PFSK-1 (cell line): ENCODE results near the gene IL4.

Experiments used
- FOXP2 ChIP-seq: optimal IDR thresholded peaks from 2 replicates; pipeline ENCODE3; 2011; ENCODE audit warnings: borderline replicate concordance, control low read depth, inconsistent platforms; ENCODE audit not compliant: insufficient read depth; ENCODE audit errors: extremely low read length, extremely low read depth
- POLR2AphosphoS5 ChIP-seq: IDR thresholded peaks from 2 replicates; pipeline ENCODE4 v1.6.1; 2012; ENCODE audit warnings: low read depth, mild to moderate bottlenecking, control low read depth, low read length, moderate library complexity
- SIN3A ChIP-seq: IDR thresholded peaks from 2 replicates; pipeline ENCODE4 v1.6.1; 2012; ENCODE audit warnings: mild to moderate bottlenecking, low read length, moderate library complexity, borderline replicate concordance; ENCODE audit not compliant: insufficient read depth
- TAF1 ChIP-seq: IDR thresholded peaks from 2 replicates; pipeline ENCODE4 v1.6.1; 2012; ENCODE audit warnings: low read length, control low read depth, borderline replicate concordance; ENCODE audit not compliant: insufficient read depth
- TF ChIP-seq, protein P1 (sequence below), 2 experiments: IDR thresholded peaks; 2 replicates each; pipeline versions ENCODE4 v1.6.1 to v1.8.0; 2011 to 2012; ENCODE audit warnings: low read depth in 2 of 2, low read length in 2 of 2, control low read depth in 1 of 2, inconsistent platforms in 1 of 2, mild to moderate bottlenecking in 1 of 2, moderate library complexity in 1 of 2; ENCODE audit not compliant: insufficient read depth in 1 of 2

IL4 gene

DNA sequence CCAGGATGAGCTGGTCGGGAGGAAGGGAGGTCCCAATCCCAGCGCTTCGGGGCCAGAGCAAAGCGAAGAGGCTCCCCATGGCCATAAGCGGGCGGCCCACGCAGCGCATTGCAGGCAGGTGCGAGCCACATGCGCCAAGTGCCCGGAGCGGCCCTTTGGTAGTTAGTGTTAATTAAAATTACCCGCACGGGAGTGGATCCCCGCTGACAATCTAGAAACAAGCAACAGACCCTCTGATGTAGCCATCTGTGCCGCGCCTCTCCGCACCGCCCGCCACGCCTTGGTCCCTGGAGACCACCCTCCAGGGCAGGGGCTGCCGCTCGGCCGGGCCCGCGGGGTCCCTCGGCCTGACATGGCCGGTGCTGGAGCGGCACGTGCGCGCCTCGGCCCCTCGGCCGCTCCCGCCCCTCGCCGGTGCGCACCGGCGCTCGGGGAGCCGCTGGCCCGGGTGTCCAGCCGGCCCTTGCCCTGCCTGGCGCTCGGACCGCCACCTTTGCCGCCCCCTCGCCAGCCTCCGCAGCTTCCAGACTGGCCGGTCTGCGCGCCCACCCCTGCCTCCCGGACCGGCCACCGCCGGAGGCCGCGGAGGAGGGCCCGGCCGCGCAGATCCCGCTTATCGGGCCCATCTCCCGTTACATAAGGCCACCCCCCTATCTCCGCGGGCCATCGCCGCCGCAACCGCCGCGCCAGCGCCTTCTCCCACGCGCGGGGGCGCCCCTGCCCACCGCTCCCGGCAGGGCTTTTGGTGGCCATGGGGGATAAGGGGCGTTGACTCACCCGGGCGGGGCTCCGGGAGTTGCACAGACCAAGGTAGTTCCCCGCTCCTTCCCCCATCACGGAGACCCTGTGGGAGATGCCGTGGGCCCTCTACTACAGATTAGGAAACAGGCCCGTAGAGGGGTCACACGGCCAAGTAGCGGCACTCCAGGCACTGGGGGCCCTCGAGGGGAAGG lies 17.7 kb upstream of the IL4 start:
- TF ChIP-seq TAF1 (no peak), POLR2AphosphoS5 (no peak), SIN3A (no peak), FOXP2 (no peak)
- TF ChIP-seq, protein P1, sequence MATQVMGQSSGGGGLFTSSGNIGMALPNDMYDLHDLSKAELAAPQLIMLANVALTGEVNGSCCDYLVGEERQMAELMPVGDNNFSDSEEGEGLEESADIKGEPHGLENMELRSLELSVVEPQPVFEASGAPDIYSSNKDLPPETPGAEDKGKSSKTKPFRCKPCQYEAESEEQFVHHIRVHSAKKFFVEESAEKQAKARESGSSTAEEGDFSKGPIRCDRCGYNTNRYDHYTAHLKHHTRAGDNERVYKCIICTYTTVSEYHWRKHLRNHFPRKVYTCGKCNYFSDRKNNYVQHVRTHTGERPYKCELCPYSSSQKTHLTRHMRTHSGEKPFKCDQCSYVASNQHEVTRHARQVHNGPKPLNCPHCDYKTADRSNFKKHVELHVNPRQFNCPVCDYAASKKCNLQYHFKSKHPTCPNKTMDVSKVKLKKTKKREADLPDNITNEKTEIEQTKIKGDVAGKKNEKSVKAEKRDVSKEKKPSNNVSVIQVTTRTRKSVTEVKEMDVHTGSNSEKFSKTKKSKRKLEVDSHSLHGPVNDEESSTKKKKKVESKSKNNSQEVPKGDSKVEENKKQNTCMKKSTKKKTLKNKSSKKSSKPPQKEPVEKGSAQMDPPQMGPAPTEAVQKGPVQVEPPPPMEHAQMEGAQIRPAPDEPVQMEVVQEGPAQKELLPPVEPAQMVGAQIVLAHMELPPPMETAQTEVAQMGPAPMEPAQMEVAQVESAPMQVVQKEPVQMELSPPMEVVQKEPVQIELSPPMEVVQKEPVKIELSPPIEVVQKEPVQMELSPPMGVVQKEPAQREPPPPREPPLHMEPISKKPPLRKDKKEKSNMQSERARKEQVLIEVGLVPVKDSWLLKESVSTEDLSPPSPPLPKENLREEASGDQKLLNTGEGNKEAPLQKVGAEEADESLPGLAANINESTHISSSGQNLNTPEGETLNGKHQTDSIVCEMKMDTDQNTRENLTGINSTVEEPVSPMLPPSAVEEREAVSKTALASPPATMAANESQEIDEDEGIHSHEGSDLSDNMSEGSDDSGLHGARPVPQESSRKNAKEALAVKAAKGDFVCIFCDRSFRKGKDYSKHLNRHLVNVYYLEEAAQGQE (IDR thresholded peaks at IDR 0.05; ENCODE audit: insufficient read depth in 1 of 2, low read depth in 2 of 2, low read length in 2 of 2): no peak

DNA sequence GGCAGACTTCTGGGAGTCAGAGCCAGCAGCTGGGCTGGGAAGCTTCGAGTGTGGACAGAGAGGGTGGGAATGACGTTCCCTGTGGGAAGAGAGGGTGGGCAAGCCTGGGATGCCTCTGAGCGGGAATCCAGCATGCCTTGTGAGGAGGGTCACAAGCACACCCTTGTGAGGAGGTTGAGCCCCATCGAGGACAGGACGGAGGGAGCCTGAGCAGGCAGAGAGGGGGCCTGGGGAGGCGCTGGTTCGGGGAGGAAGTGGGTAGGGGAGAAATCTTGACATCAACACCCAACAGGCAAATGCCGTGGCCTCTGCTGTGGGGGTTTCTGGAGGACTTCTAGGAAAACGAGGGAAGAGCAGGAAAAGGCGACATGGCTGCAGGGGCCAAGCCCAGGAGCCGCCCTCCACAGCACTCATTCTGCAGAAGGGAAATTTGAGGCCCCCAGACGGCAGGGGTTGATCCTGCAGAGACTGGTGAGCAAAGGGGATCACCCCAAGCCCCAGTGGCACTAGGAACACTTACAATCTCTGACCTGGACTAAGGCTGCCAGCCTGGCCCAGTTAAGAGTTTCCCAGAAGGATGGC lies 16.9 kb upstream of the IL4 start:
- TF ChIP-seq, protein P1 (IDR thresholded peaks at IDR 0.05; ENCODE audit: insufficient read depth in 1 of 2, low read depth in 2 of 2, low read length in 2 of 2): no peak
- no peak for TF ChIP-seq SIN3A
- TF ChIP-seq FOXP2: no peak
- TF ChIP-seq TAF1: no peak
- TF ChIP-seq POLR2AphosphoS5: no peak

DNA sequence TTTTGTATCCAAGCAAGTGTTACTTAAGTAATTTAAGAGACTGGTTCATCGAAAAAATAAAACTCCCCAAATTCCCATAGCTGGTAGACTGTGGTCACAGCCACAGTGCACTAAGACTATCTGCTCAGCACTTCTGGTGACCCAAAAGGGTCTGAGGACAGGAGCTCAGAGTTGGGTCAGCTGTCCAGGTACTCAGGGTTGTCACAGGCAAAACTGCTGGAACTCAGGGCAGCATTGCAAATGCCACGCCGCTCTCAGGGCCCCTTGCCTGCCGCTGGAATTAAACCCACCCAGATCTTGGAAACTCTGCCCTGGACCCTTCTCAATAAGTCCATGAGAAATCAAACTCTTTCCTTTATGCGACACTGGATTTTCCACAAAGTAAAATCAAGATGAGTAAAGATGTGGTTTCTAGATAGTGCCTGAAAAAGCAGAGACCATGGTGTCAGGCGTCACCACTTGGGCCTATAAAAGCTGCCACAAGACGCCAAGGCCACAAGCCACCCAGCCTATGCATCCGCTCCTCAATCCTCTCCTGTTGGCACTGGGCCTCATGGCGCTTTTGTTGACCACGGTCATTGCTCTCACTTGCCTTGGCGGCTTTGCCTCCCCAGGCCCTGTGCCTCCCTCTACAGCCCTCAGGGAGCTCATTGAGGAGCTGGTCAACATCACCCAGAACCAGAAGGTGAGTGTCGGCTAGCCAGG lies 16.0 kb upstream of the IL4 start, which contains the start of gene IL13:
TSS of gene IL13 (plus strand) at position 498 of the 705 bp plus-strand sequence. CDS start at position 512, 14 bp downstream.
- TF ChIP-seq, protein P1 (IDR thresholded peaks at IDR 0.05; ENCODE audit: insufficient read depth in 1 of 2, low read depth in 2 of 2, low read length in 2 of 2): no peak
- no peak for TF ChIP-seq TAF1
- no peak for TF ChIP-seq SIN3A
- no peak for TF ChIP-seq FOXP2
- no peak for TF ChIP-seq POLR2AphosphoS5

DNA sequence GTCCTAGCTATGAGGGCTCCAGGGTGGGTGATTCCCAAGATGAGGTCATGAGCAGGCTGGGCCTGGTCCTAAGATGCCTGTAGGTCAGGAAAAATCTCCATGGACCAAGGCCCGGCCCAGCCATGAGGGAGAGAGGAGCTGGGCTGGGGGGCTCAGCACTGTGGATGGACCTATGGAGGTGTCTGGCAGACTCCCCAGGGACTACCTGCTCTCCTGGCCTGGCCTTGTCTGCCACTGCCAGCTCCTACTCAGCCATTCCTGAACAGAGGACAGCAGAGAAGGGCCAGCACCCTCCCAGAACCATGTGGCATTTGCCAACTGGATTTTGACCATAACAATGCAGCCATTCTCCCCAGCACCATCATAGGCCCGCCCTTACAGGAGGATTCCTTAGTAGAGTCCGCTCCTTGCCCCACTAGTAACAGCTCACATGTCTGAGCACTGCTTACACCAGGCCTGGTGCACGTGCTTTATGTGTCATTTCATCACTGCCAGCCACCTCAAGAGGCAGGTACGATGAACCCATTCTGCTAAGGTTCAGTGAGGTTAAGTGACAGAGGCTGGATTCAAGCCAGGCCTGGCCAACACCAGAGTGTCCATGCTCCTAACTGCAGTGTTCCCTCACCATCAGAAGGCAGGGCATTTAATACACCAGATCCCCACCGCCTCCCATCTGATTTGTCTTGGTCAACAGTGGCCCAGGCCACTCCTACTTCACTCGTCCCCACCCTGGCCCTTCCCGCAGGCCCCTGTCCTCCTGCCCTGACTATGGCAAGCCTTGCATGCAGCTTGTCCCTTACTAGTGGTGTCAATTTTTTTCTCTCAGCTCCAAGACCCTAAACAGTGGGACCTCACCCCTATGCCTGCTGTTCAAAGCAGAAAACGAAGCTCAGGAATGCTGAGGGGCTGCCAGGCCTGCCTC lies 15.1 kb upstream of the IL4 start:
- no peak for TF ChIP-seq POLR2AphosphoS5
- TF ChIP-seq SIN3A: no peak
- no peak for TF ChIP-seq FOXP2
- no peak for TF ChIP-seq TAF1
- TF ChIP-seq, protein P1 (IDR thresholded peaks at IDR 0.05; ENCODE audit: insufficient read depth in 1 of 2, low read depth in 2 of 2, low read length in 2 of 2): no peak
